SJCRH30 (cell line): Measurements from ENCODE around the gene NXNL1. TPM values are rescaled to one million over a fixed set of nuclear protein-coding genes. Genes with fewer than 3 reads are reported as not detected.

ENCODE experiments used
- DNase-seq, 2 experiments: peaks; one replicate each; pipeline ENCODE4 v3.0.0-alpha.2; 2015 to 2020
- H3K27ac ChIP-seq: fragments of 250-450 bp; sonication (Bioruptor Pico); 2 replicates; pipeline ENCODE4 v1.5.1; 2020; ENCODE audit warnings: mild to moderate bottlenecking, moderate library complexity
- H3K27me3 ChIP-seq: fragments of 250-450 bp; sonication (Bioruptor Pico); 2 replicates; pipeline ENCODE4 v1.5.1; 2020; ENCODE audit warnings: mild to moderate bottlenecking, moderate library complexity
- H3K36me3 ChIP-seq: fragments of 250-450 bp; sonication (Bioruptor Pico); 2 replicates; pipeline ENCODE4 v1.5.1; 2020; ENCODE audit warnings: mild to moderate bottlenecking, moderate library complexity
- H3K4me1 ChIP-seq: fragments of 250-450 bp; sonication (Bioruptor Pico); 2 replicates; pipeline ENCODE4 v1.5.1; 2020; ENCODE audit warnings: mild to moderate bottlenecking, moderate library complexity
- H3K4me3 ChIP-seq: fragments of 250-450 bp; sonication (Bioruptor Pico); 2 replicates; pipeline ENCODE4 v1.5.1; 2020; ENCODE audit warnings: mild to moderate bottlenecking, moderate library complexity
- H3K9me3 ChIP-seq: fragments of 250-450 bp; sonication (Bioruptor Pico); replicated peaks from 2 replicates; pipeline ENCODE4 v1.5.1; 2020; ENCODE audit warnings: mild to moderate bottlenecking, moderate library complexity
- total RNA-seq: library from RNA; depleted of rRNA; stranded (reverse); fragments of >200 nt; shearing (Covaris generic); gene quantifications from 2 replicates; pipeline ENCODE4 v1.2.3, GENCODE V29; 2014

The NXNL1 gene
- total RNA-seq, 1 experiment from 2014 or later = not detected

DNA sequence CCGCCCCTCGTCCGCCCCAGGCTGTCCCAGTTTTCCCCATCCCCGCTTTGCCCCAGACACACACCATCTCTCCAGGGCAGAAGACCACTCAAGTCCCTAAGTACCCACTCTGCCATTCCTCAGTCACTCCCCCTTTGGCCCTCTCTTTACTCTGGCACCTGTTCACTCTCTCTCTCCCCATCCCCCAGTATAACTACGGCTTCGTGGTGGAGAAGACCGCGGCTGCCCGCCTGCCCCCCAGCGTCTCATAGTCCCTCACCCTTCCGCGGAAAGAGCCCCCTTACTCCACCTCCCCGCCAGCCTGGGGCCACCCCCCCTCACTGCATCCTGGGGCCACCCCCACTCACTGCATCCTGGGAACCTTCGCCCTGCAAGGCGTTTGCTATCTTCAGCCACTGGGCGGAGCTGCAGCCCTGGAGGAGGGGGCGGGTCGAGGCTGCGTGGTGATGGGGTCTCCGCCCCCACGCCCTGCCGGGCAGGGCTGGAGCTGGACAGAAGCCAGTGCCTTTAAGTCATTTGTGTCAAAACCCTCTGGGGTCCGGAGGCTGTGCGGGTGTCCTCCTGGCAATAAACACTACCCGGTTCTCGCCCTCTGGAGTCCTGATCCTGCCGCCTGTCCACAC lies 35.9 kb downstream of the NXNL1 start:
- H3K9me3 ChIP-seq = no peaks in the 10 kb centered on the region
- H3K4me1 ChIP-seq = peaks cover 6% of the 10 kb centered on the region; the same call in 1 of the 2 replicates
- no peak overlapping the region for H3K4me3 ChIP-seq
- peak; percentile 84 for DNase-seq
- peaks cover 11% of the 10 kb centered on the region for H3K27me3 ChIP-seq
- no peaks in the 10 kb centered on the region for H3K36me3 ChIP-seq
- no peak overlapping the region for H3K27ac ChIP-seq

DNA sequence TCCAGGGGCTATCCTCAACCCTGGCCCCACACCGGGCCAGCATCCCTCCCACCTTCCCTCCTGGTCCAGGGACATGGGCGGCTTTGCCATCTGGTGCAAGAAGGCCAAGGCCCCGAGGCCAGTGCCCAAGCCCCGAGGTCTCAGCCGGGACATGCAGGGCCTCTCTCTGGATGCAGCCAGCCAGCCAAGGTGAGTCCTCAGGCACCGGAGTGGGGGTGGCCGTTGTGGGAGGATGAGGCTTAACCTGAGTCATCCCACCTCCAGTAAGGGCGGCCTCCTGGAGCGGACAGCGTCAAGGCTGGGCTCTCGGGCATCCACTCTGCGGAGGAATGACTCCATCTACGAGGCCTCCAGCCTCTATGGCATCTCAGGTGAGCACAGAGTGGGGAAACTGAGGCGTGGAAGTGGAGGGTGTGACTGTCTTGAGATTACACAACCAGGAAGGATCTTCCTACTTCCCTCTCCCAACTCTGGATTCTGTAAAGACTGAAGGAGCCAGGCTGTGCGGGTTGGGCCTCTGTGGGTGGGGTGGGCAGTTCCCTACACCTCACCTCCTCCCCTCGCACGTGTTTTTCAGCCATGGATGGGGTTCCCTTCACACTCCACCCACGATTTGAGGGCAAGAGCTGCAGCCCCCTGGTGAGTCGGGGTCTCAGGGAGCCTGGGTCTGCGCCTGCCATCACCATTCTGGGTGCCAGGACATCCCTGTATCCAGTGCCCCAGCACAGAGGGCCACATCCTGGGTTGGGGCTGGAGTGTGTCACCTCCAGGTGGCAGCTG lies 37.1 kb downstream of the NXNL1 start:
- H3K4me1 ChIP-seq = peaks cover 11% of the 10 kb centered on the region
- 0 out of 2 replicates have a peak, but pooled peaks cover 6% of the 10 kb centered on the region for H3K27me3 ChIP-seq
- no peaks in the 10 kb centered on the region for H3K36me3 ChIP-seq
- H3K9me3 ChIP-seq = no peaks in the 10 kb centered on the region
- no peak for DNase-seq
- no peak overlapping the region for H3K27ac ChIP-seq
- no peak overlapping the region for H3K4me3 ChIP-seq

DNA sequence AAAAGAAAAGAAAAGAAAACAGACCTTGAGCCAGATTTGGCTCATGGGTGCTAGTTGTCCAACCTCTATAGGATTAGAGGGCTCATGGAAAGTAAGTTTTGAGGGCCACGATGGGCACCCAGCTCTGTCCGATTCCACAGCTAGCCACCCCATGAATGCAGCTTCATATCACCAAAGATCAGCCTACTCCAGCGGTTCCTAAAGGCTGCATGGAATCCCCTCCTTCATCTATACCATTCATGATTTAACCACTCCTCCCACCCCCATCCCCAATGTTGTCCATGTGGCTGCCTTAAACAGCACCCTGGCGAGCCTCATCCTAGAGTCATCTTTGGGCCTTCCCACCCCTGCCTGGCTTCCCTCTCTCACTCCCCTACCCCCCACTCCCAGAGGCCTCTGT lies 38.8 kb downstream of the NXNL1 start:
- Histone ChIP-seq H3K27ac (no peak overlapping the region), H3K9me3 (no peaks in the 10 kb centered on the region), H3K36me3 (no peaks in the 10 kb centered on the region), H3K4me1 (peaks cover 11% of the 10 kb centered on the region), H3K27me3 (no peaks in the 10 kb centered on the region), H3K4me3 (no peak overlapping the region)
- DNase-seq = no peak

DNA sequence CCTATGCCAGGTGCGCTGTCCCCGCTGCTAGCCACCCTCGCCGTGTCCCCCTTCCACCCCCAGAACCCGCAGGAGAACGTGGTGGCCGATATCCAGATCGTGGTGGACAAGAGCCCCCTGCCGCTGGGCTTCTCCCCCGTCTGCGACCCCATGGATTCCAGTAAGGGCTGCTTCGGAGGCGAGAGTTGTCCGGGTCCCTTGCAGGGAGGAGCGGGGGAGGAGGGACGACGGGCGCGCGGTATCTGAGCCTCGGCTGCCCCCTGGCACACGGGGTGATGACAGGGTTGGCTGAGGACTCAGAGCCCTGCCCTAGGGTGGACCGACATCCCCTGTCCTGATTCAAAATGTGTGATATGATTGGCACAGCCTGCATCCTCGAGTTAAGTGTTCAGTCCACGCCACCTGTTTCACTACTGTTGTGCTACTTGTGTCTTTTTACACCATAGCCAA lies 40.2 kb downstream of the NXNL1 start:
- H3K4me1 ChIP-seq = peaks cover 11% of the 10 kb centered on the region

DNA sequence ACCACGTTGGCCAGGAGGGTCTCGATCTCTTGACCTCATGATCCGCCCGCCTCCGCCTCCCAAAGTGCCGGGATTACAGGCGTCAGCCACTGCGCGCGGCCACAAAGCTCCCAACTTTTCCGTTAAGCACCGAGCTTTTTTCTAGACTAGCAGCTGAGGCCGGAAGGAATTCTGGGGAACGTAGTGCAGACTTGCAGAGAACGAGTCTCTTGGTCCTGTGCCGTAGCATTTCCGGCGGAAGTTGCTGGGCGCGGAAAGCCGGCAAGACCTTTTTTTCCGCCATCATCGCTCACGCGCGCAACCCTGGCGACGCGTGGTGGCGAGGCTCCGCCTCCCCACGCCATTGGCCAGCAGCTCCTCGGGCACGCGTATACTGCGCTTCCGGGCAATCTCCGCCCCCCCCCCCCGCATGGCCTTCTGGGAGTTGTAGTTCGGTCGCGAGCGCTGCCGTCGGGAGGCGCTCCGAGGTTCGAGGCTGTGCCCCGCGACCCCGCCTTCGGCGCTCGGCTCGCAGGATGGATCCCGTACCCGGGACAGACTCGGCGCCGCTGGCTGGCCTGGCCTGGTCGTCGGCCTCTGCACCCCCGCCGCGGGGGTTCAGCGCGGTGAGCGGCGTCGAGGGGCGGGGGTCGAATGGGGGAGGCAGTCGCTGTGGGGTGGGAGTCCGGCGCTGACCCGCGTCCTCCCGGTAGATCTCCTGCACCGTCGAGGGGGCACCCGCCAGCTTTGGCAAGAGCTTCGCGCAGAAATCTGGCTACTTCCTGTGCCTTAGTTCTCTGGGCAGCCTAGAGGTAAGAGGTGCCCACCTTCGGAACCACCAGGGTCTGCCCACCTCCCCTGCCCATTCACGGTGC lies 40.9 kb downstream of the NXNL1 start, which contains the start of gene MVB12A:
Gene MVB12A (plus strand): TSS at position 427 of the 854 bp plus-strand sequence. CDS start 89 bp downstream, at position 516.
- peak within 1 kb of the TSS; percentile 39 for H3K27ac ChIP-seq

More for the DNA sequence above, 40.2 kb downstream of the NXNL1 start:
- H3K27ac ChIP-seq = no peak overlapping the region; the same call in 1 of the 2 replicates
- no peaks in the 10 kb centered on the region for H3K36me3 ChIP-seq
- DNase-seq = peak; percentile 29 to 31
- H3K9me3 ChIP-seq = no peaks in the 10 kb centered on the region
- peak overlapping the region; percentile 68 for H3K4me3 ChIP-seq
- H3K27me3 ChIP-seq = no peaks in the 10 kb centered on the region

DNA sequence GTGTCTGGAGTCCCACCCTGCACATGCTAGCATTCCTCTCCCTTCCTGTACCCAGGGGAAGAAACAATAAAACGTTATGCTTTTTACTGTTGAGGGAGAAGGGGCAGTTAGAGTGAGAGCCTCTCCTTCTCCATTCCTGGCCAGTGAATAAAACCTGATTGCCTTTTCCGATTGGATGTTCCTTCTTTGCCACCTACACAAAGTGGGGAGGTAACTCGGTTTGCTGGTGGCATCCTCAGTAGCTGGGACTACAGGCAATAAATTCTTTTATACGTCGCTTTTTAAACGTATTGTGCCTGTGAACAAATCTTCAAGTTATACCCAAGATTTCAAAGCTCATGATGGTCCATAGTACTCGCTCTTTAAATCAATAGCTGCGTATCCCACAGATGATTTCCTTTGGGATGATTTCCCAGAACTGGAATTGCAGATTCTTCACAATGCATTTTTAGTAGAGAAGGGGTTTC lies 41.5 kb downstream of the NXNL1 start:
- Histone ChIP-seq H3K27me3 (no peaks in the 10 kb centered on the region), H3K4me1 (peaks cover 5% of the 10 kb centered on the region), H3K4me3 (peak overlapping the region; percentile 68), H3K36me3 (no peaks in the 10 kb centered on the region), H3K9me3 (no peaks in the 10 kb centered on the region), H3K27ac (peak overlapping the region; percentile 39)
- DNase-seq = peak in 1 of 2 experiments; percentile 38

More for the DNA sequence above, 40.9 kb downstream of the NXNL1 start, which contains the start of gene MVB12A:
- peak; percentile 99 for DNase-seq
- no peaks in the 10 kb centered on the region for H3K9me3 ChIP-seq
- H3K36me3 ChIP-seq = no peaks in the 10 kb centered on the region
- H3K27me3 ChIP-seq = no peaks in the 10 kb centered on the region
- H3K4me3 ChIP-seq = peak within 1 kb of the TSS; percentile 68
- peaks cover 6% of the 10 kb centered on the region for H3K4me1 ChIP-seq

DNA sequence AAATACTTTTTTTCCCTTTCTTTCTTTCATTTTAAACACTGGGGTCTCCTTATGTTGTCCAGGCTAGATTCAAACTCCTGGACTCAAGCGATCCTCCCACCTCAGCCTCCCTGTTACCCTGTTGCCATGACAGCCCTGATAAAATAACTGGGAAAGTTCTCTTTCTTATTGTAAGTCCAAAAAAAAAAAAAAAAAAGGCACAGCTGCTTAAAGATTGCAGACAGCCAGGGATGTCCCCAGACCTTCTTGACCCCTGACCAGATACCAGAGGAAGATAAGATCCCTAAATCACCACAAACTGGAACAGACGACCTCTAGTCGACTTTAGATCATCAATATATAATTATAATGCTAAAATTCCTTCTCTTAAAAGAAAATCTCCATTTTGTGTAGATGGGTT lies 42.0 kb downstream of the NXNL1 start:
- peak overlapping the region; percentile 68; the same call in 1 of the 2 replicates for H3K4me3 ChIP-seq
- peak overlapping the region; percentile 39; the same call in 1 of the 2 replicates for H3K27ac ChIP-seq
- H3K27me3 ChIP-seq = no peaks in the 10 kb centered on the region
- no peaks in the 10 kb centered on the region for H3K9me3 ChIP-seq
- H3K4me1 ChIP-seq = peaks cover 5% of the 10 kb centered on the region
- no peaks in the 10 kb centered on the region for H3K36me3 ChIP-seq
- DNase-seq = peak in 1 of 2 experiments; percentile 27

GRCh38 chr19:17415121-17415520 lies 45.6 kb downstream of the NXNL1 start:
- H3K27ac ChIP-seq = no peak overlapping the region
- DNase-seq = no peak
- H3K27me3 ChIP-seq = no peaks in the 10 kb centered on the region
- no peaks in the 10 kb centered on the region for H3K36me3 ChIP-seq
- H3K9me3 ChIP-seq = no peaks in the 10 kb centered on the region
- H3K4me3 ChIP-seq = no peak overlapping the region
- peaks cover 21% of the 10 kb centered on the region for H3K4me1 ChIP-seq

- no peak for DNase-seq
- H3K9me3 ChIP-seq = no peaks in the 10 kb centered on the region
- H3K36me3 ChIP-seq = no peaks in the 10 kb centered on the region
Observed at GRCh38 chr19:17414097-17414496, 46.6 kb downstream of the NXNL1 start.

DNA sequence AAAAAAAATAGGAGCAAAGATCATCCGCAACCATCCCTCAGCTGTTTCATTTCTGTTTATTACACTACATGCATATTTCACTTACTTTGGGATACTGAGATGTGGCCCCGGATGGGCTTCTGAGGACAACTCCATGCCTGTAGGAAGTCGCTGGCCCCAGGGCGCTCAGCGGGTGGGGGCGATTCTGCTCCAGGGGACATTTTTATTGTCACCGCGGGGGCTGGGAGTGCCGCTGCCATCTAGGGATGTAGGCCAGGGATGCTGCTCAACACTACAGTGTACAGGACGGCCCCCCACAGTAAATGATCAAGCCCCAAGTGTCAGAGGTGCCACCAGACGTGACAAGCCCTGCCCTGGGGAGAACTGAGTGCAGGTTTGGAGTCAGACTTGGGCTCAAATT lies 48.9 kb downstream of the NXNL1 start:
- H3K27me3 ChIP-seq = no peaks in the 10 kb centered on the region
- no peaks in the 10 kb centered on the region for H3K9me3 ChIP-seq
- H3K4me3 ChIP-seq = no peak overlapping the region
- H3K27ac ChIP-seq = no peak overlapping the region
- H3K36me3 ChIP-seq = no peaks in the 10 kb centered on the region
- no peak for DNase-seq
- H3K4me1 ChIP-seq = peaks cover 22% of the 10 kb centered on the region

More at GRCh38 chr19:17414097-17414496, 46.6 kb downstream of the NXNL1 start:
- H3K27me3 ChIP-seq = no peaks in the 10 kb centered on the region
- peaks cover 19% of the 10 kb centered on the region for H3K4me1 ChIP-seq
- H3K4me3 ChIP-seq = no peak overlapping the region
- no peak overlapping the region for H3K27ac ChIP-seq

GRCh38 chr19:17409990-17410389 lies 50.7 kb downstream of the NXNL1 start:
- no peaks in the 10 kb centered on the region for H3K36me3 ChIP-seq
- DNase-seq = no peak
- peaks cover 38% of the 10 kb centered on the region for H3K4me1 ChIP-seq
- H3K4me3 ChIP-seq = no peak overlapping the region
- H3K27ac ChIP-seq = no peak overlapping the region
- H3K27me3 ChIP-seq = no peaks in the 10 kb centered on the region
- H3K9me3 ChIP-seq = no peaks in the 10 kb centered on the region

GRCh38 chr19:17406887-17407196 lies 53.9 kb downstream of the NXNL1 start:
- DNase-seq = no peak
- Histone ChIP-seq H3K4me3 (peak overlapping the region; percentile 20; the same call in 1 of the 2 replicates), H3K27me3 (no peaks in the 10 kb centered on the region), H3K9me3 (no peaks in the 10 kb centered on the region), H3K4me1 (peaks cover 26% of the 10 kb centered on the region), H3K36me3 (no peaks in the 10 kb centered on the region), H3K27ac (no peak overlapping the region; the same call in 1 of the 2 replicates)

DNA sequence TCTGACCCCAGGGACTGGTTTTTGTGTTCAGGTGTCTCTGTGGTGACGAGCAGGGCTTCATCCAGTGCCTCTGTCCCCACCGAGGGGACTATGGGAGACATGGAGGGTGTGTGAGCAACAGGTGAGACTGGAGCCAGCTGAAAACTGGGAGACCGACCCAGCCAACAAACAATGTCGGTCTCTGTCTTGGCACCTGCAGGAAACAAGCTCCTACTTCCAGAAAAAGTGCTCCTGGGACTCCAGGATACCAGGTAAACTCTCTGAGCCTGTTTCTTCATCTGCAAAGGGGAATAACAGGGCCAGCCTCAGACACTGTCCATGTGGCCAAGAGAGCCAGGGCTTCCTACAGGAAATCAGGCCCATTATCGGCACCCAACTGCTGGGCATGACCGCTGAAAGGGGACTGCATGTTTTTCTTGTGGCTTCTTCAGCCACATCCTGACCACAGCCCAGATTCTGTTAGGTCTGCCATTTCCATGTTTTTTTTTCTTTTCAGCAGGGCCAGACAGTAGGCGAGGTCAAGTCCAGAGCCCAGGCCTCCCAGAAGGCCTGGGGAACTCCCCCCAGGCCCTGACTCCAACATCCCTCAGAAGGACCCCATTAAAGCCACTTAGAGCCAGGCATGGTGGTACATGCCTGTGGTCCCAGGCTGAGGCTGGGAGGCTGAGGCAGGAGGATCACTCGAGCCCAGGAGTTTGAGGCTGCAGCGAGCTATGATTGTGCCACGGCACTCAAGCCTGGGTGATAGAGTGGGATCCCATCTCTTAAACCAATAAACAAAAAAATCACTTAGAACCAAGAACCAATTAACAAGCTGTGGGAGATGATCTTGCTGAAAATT lies 54.5 kb downstream of the NXNL1 start:
- peaks cover 24% of the 10 kb centered on the region for H3K4me1 ChIP-seq
- peak overlapping the region; percentile 7; the same call in 1 of the 2 replicates for H3K27ac ChIP-seq
- DNase-seq = peak; percentile 73 to 80
- H3K4me3 ChIP-seq = no peak overlapping the region
- H3K36me3 ChIP-seq = no peaks in the 10 kb centered on the region
- H3K9me3 ChIP-seq = no peaks in the 10 kb centered on the region
- H3K27me3 ChIP-seq = no peaks in the 10 kb centered on the region
